Cardiac fibroblast (primary cell): ENCODE measurements around the gene SLC35D3.
A peak's percentile ranks its signal among the peaks of the same experiment; 100 is the strongest.
"Not testable (repeated sequence)": the region's sequence is repeated elsewhere in the genome, so short reads cannot be mapped to it uniquely, and the experiment has no call there.

Source experiments
- DNase-seq, 2 donors: peaks; one replicate each; pipeline versions ENCODE4 v3.0.0 to v3.0.0-alpha.2; 2010; ENCODE audit warnings: low read depth in 2 of 2
- H3K4me3 ChIP-seq, 2 donors: replicated peaks in 1 of 2; 1 replicate in 1 of 2; 2 replicates in 1 of 2; pipeline ENCODE4 v1.5.1; 2011; ENCODE audit warnings: low read depth in 2 of 2, low read length in 2 of 2, mild to moderate bottlenecking in 2 of 2, moderate library complexity in 1 of 2
- CTCF ChIP-seq: IDR thresholded peaks from one replicate; pipeline ENCODE4 v1.5.1; 2011; ENCODE audit warnings: low read depth, mild to moderate bottlenecking, low read length, inconsistent platforms

SLC35D3 gene

GRCh38 chr6:136921936-136922684 is at the start of gene SLC35D3:
Gene SLC35D3 (plus strand): TSS chr6:136922301. CDS start chr6:136922429, 128 bp downstream.
- DNase-seq, result peak; percentile 19 to 23
- no peak for TF ChIP-seq CTCF
- peak within 1 kb of the TSS; percentile 39 to 46 for H3K4me3 ChIP-seq

- H3K4me3 ChIP-seq, result no peak overlapping the region
- DNase-seq, result peak; percentile 13 to 44
- TF ChIP-seq CTCF, result no peak
Observed at GRCh38 chr6:136873748-136874147, 48.4 kb upstream of the SLC35D3 start.

- DNase-seq, H3K4me3 ChIP-seq: not testable (repeated sequence)
Observed at GRCh38 chr6:136876469-136876868, 45.6 kb upstream of the SLC35D3 start.

- TF ChIP-seq CTCF, result no peak
- no peak for DNase-seq
- no peak overlapping the region for H3K4me3 ChIP-seq
Observed at GRCh38 chr6:136880748-136881460, 41.2 kb upstream of the SLC35D3 start.

- DNase-seq, result peak in 1 of 2 donors; percentile 40
Observed at GRCh38 chr6:136886091-136886490, 36.0 kb upstream of the SLC35D3 start.

GRCh38 chr6:136887953-136888352 is 34.1 kb upstream of the SLC35D3 start:
- no peak overlapping the region for H3K4me3 ChIP-seq
- no peak for TF ChIP-seq CTCF
- no peak for DNase-seq

More at GRCh38 chr6:136886091-136886490, 36.0 kb upstream of the SLC35D3 start:
- TF ChIP-seq CTCF, result no peak
- no peak overlapping the region for H3K4me3 ChIP-seq

GRCh38 chr6:136889271-136890193 is 32.6 kb upstream of the SLC35D3 start:
- no peak overlapping the region for H3K4me3 ChIP-seq
- no peak for TF ChIP-seq CTCF
- no peak for DNase-seq
